Sciatic nerve (tissue), 2 donors: Measurements from ENCODE around the gene CALHM2. TPM values are rescaled to one million over a fixed set of nuclear protein-coding genes. Genes with fewer than 3 reads are reported as not detected.
A peak's percentile ranks its signal among the peaks of the same experiment; 100 is the strongest.
"Not testable (repeated sequence)": the region's sequence is repeated elsewhere in the genome, so short reads cannot be mapped to it uniquely, and the experiment has no call there.

Source experiments
- ATAC-seq: fragments of 200-7000 bp; cut with Tn5 transposase; one replicate; pipeline ENCODE4 v1.9.1; 2020; ENCODE audit warnings: mild to moderate bottlenecking, moderate library complexity
- DNase-seq: peaks from one replicate; pipeline ENCODE4 v3.0.0-alpha.2; 2020; ENCODE audit warnings: low spot score
- intact Hi-C: fragments of 100-400 bp; cut with DNase I; formaldehyde crosslinking; loops from one replicate; pipeline ENCODE4 v1.14.2; 2022
- total RNA-seq: library from RNA; stranded (reverse); fragmentation: NEBNext Ultra II Directional; extraction: Animal tissue kit (Norgen Biotek cat#: 25700); gene quantifications from one replicate; pipeline ENCODE4 v1.2.1, GENCODE V29; 2021
- donor health status: DM: no; HTN: no; CAD: no.
- donor health status: DM: no; HTN: no; CAD: no.

CALHM2 gene
- total RNA-seq, 1 donor from 2014 or later: 46.3 TPM

- no peak for ATAC-seq
- no peak for DNase-seq
- intact Hi-C loops: no loop called here
These were observed 23.1 kb downstream of the CALHM2 start for GRCh38 chr10:103428989-103429643.

- no peak for ATAC-seq
- no peak for DNase-seq
- intact Hi-C loops: no loop called here
These were observed 24.3 kb downstream of the CALHM2 start for GRCh38 chr10:103427866-103428265.

GRCh38 chr10:103423748-103424147 is 28.4 kb downstream of the CALHM2 start:
- DNase-seq (no peak), ATAC-seq (no peak)
- intact Hi-C loops: no loop called here

- intact Hi-C loops: no loop called here
- ATAC-seq: no peak
- no peak for DNase-seq
These were observed 33.1 kb downstream of the CALHM2 start for GRCh38 chr10:103419101-103419500.

GRCh38 chr10:103417601-103418000 is 34.6 kb downstream of the CALHM2 start:
- DNase-seq (no peak), ATAC-seq (no peak)
- intact Hi-C loops: loop anchor here (2.0 kb wide), 1 partner anchor 67 kb away; no protein-coding TSS in a partner anchor

GRCh38 chr10:103417148-103417469 is 35.1 kb downstream of the CALHM2 start:
- ATAC-seq: not testable (repeated sequence)
- intact Hi-C loops: loop anchor here (2.0 kb wide), 1 partner anchor 68 kb away; no protein-coding TSS in a partner anchor

GRCh38 chr10:103416436-103417147 is 35.6 kb downstream of the CALHM2 start:
- intact Hi-C loops: loop anchor here (2.0 kb wide), 1 partner anchor 68 kb away; no protein-coding TSS in a partner anchor
- DNase-seq (peak; percentile 83), ATAC-seq (peak; percentile 73)

More at GRCh38 chr10:103417148-103417469, 35.1 kb downstream of the CALHM2 start:
- DNase-seq: not testable (repeated sequence)

- ATAC-seq: no peak
- intact Hi-C loops: no loop called here
These were observed 36.6 kb downstream of the CALHM2 start for GRCh38 chr10:103415581-103415980.

GRCh38 chr10:103413564-103413963 is 38.6 kb downstream of the CALHM2 start:
- intact Hi-C loops: no loop called here
- ATAC-seq: no peak

More at GRCh38 chr10:103415581-103415980, 36.6 kb downstream of the CALHM2 start:
- DNase-seq: no peak

GRCh38 chr10:103397191-103397825 is 54.9 kb downstream of the CALHM2 start:
- intact Hi-C loops: no loop called here
- no peak for DNase-seq
- ATAC-seq: no peak

More at GRCh38 chr10:103413564-103413963, 38.6 kb downstream of the CALHM2 start:
- no peak for DNase-seq

GRCh38 chr10:103396789-103397087 is 55.4 kb downstream of the CALHM2 start:
- intact Hi-C loops: no loop called here
- DNase-seq (no peak), ATAC-seq (no peak)

Other genes with a start within 250 kb of the CALHM2 start
- not detected for gene RPEL1, start 206.5 kb downstream of the CALHM2 start, total RNA-seq
- not detected for gene INA, start 175.2 kb downstream of the CALHM2 start, total RNA-seq
- 10.2 TPM for gene PCGF6, start 101.2 kb downstream of the CALHM2 start, total RNA-seq
- 4.7 TPM for gene TAF5, start 84.4 kb downstream of the CALHM2 start, total RNA-seq
- 195 TPM for gene ATP5MK, start 55.9 kb downstream of the CALHM2 start, total RNA-seq
- gene PDCD11, start 55.7 kb downstream of the CALHM2 start, total RNA-seq: 21.0 TPM
- not detected for gene CALHM1, start 6.5 kb upstream of the CALHM2 start, total RNA-seq
- not detected for gene CALHM3, start 26.9 kb upstream of the CALHM2 start, total RNA-seq
- gene NEURL1, start 41.3 kb upstream of the CALHM2 start, total RNA-seq: 0.36 TPM